HFFc6 (cell line): Measurements from ENCODE around the gene CBR1. TPM values are rescaled to one million over a fixed set of nuclear protein-coding genes. Genes with fewer than 3 reads are reported as not detected.

ENCODE experiments used
- DNase-seq: peaks from one replicate; pipeline ENCODE4 v3.0.0-alpha.2; 2018
- H3K27ac Mint-ChIP-seq: 2 replicates; pipeline ENCODE4 v1.8.0; 2020; ENCODE audit warnings: mild to moderate bottlenecking, mixed read lengths
- H3K27me3 Mint-ChIP-seq: 2 replicates; pipeline ENCODE4 v1.8.0; 2021; ENCODE audit warnings: mild to moderate bottlenecking, moderate library complexity, mixed read lengths; ENCODE audit not compliant: insufficient read depth
- H3K36me3 Mint-ChIP-seq: 2 replicates; pipeline ENCODE4 v1.8.0; 2021; ENCODE audit warnings: low read depth, mixed read lengths
- H3K4me1 Mint-ChIP-seq: 2 replicates; pipeline ENCODE4 v1.8.0; 2020; ENCODE audit warnings: low read depth, mixed read lengths
- H3K4me3 Mint-ChIP-seq: 2 replicates; pipeline ENCODE4 v1.8.0; 2020; ENCODE audit warnings: mild to moderate bottlenecking, moderate library complexity, mixed read lengths
- H3K9me3 Mint-ChIP-seq: 2 replicates; pipeline ENCODE4 v1.8.0; 2020; ENCODE audit warnings: mild to moderate bottlenecking, mixed read lengths
- CTCF ChIP-seq: fragments of 200-600 bp; sonication (generic); IDR thresholded peaks from 2 replicates; pipeline ENCODE4 v1.5.0; 2021; ENCODE audit warnings: antibody characterized with exemption, mild to moderate bottlenecking
- total RNA-seq, 6 experiments: library from RNA; stranded (reverse); fragmentation: NEBNext Ultra II Directional; extraction: Animal tissue kit (Norgen Biotek cat#: 25700); gene quantifications; 2 replicates in 1 of 6; 3 replicates in 5 of 6; pipeline ENCODE4 v1.2.3, GENCODE V29; 2021

Gene CBR1
- total RNA-seq, 6 experiments from 2014 or later: 103 to 144 (median 138) TPM

DNA sequence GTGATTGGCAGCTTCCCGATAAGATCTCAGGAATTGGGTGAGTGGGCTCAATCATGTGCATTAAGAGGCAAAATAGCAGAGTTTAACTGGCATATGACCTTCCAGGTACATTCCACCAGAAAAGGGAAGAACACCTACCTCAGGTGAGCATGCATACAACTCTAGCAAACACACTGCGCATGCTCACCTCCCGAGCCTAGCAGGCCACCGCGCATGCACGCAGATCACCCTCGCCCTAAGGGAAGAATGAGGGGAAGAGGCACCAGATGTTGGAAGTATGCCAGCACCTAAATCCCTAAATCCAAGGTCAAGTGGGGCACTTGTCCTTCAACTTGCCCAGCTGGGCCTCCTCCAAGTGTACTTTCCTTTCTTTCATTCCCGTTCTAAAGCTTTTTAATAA lies 41.4 kb downstream of the CBR1 start:
- Mint-ChIP-seq H3K9me3 (no peaks in the 10 kb centered on the region; the same call in 1 of the 2 replicates), H3K4me1 (peaks cover 21% of the 10 kb centered on the region), H3K36me3 (no peaks in the 10 kb centered on the region), H3K27me3 (peaks cover under 1% of the 10 kb centered on the region), H3K4me3 (no peak overlapping the region), H3K27ac (no peak overlapping the region)
- no peak for DNase-seq
- TF ChIP-seq CTCF: no peak

GRCh38 chr21:36113647-36114428 lies 44.0 kb downstream of the CBR1 start:
- Mint-ChIP-seq H3K27ac (peak overlapping the region; percentile 40), H3K27me3 (no peaks in the 10 kb centered on the region; the same call in 1 of the 2 replicates), H3K4me1 (peaks cover 21% of the 10 kb centered on the region), H3K4me3 (peak overlapping the region; percentile 46), H3K9me3 (no peaks in the 10 kb centered on the region), H3K36me3 (no peaks in the 10 kb centered on the region)
- DNase-seq: no peak
- TF ChIP-seq CTCF: no peak

- Mint-ChIP-seq H3K27ac (no peak overlapping the region), H3K4me1 (peaks cover 22% of the 10 kb centered on the region), H3K9me3 (no peaks in the 10 kb centered on the region), H3K4me3 (no peak overlapping the region), H3K27me3 (no peaks in the 10 kb centered on the region), H3K36me3 (no peaks in the 10 kb centered on the region)
- TF ChIP-seq CTCF: no peak
- DNase-seq: no peak
Observed at GRCh38 chr21:36115138-36115730, 45.4 kb downstream of the CBR1 start.

DNA sequence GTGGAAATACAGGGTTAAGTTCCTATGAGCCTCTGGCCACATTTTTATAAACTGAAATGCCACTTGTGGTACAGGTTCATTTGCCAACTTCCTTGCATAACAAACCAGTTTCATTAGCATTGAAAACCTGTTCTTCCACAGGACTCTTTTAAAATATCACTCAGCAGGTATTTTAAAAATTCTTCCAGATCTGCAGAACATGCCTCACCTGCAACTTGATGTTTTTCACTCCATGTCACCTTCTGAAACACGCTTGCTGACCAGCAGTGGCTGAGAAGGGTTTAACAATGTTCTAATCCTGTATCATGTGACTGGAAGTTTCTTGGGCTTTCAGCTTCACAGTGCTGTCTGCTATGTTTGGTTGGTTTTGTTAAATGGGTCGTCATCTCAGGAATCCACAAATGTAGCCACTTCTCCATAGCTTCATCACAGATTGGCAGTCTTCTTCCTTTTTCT lies 47.5 kb downstream of the CBR1 start:
- Mint-ChIP-seq H3K4me3 (no peak overlapping the region), H3K4me1 (peaks cover 23% of the 10 kb centered on the region), H3K9me3 (no peaks in the 10 kb centered on the region), H3K27me3 (no peaks in the 10 kb centered on the region), H3K36me3 (no peaks in the 10 kb centered on the region), H3K27ac (no peak overlapping the region)
- DNase-seq: no peak
- TF ChIP-seq CTCF: no peak

DNA sequence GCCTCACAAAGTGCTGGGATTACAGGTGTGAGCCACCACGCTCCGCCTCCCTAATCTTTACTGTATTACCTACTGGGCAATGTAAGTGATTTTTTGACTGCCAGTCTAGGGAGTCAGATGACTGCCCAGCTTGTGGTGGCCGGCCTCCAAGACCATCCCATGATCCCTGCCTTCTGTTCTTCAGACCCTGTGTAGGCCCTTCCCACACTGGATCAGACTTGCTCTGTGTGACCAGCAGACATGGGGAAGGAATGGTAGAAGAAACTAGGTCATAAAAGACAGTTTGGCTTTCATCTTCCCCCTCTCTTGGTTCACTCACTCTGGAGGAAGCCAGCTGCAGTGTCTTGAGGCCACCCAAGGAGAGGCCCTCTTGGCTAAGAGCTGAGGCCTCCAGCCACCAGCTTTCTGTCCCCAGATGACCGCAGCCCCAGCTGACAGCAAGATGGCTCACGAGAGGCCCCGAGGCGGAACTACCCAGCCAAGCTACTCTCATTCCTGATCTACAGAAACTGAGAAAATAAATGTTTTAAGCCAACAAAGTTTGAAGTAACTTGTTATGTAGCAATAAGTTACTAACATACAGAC lies 50.6 kb downstream of the CBR1 start:
- H3K27me3 Mint-ChIP-seq: no peaks in the 10 kb centered on the region
- peak overlapping the region; percentile 10; the same call in 1 of the 2 replicates for H3K27ac Mint-ChIP-seq
- TF ChIP-seq CTCF: no peak

More for the DNA sequence above, 50.6 kb downstream of the CBR1 start:
- Mint-ChIP-seq H3K4me3 (no peak overlapping the region), H3K4me1 (peaks cover 6% of the 10 kb centered on the region; the same call in 1 of the 2 replicates), H3K36me3 (no peaks in the 10 kb centered on the region), H3K9me3 (no peaks in the 10 kb centered on the region)
- no peak for DNase-seq

Other genes with a start within 250 kb of the CBR1 start
- gene SETD4, start 9.5 kb upstream of the CBR1 start, total RNA-seq: 10 to 100 TPM in 1 of 6 experiments, 1 to 10 TPM in 5; 7.6 to 10.1 (median 8.7) TPM
- 10 to 100 TPM; 15.1 to 25.9 (median 23.5) TPM for gene CBR3, start 65.1 kb downstream of the CBR1 start, total RNA-seq
- gene DOP1B, start 86.8 kb downstream of the CBR1 start, total RNA-seq: 10 to 100 TPM; 13.2 to 19.4 (median 15.3) TPM